ENCODE results near the gene ARPC1A. TPM values are rescaled to one million over a fixed set of nuclear protein-coding genes. Genes with fewer than 3 reads are reported as not detected.
A peak's percentile ranks its signal among the peaks of the same experiment; 100 is the strongest.

ARPC1A gene
- total RNA-seq, 1 donor from 2014 or later = 51.6 TPM

DNA sequence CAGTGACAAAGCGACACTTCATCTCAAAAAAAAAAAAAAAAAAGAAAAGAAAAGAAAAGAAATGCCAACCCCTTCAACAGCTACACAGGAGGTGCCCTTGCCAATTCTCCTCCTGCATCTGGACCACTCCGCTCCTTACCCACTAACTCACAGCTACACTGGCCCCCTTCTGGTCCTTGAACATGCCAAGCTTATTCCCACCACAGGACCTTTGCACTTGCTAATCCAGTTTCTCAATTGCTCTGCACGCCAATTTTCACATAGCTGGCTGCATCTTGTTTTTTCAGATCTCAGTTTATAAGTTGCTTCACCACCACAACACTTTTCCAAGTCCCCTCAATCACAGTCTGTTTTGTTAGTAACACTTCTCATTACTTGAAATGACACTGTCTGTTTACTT is 77.2 kb downstream of the ARPC1A start:
- no peaks in the 10 kb centered on the region for H3K9me3 Mint-ChIP-seq
- ChIA-PET CTCF (no interaction called here), POLR2A (interaction anchor here (0.5 to 1.4 kb wide), 4 partner anchors 9 to 813 kb away, joined by 3 to 12 read pairs (median 4); no protein-coding TSS in a partner anchor)
- no peaks in the 10 kb centered on the region for H3K27me3 Mint-ChIP-seq
- ATAC-seq (ENCODE audit: low read depth) (no peak), DNase-seq (no peak)
- H3K4me3 Mint-ChIP-seq = no peak overlapping the region
- TF ChIP-seq, protein P1, sequence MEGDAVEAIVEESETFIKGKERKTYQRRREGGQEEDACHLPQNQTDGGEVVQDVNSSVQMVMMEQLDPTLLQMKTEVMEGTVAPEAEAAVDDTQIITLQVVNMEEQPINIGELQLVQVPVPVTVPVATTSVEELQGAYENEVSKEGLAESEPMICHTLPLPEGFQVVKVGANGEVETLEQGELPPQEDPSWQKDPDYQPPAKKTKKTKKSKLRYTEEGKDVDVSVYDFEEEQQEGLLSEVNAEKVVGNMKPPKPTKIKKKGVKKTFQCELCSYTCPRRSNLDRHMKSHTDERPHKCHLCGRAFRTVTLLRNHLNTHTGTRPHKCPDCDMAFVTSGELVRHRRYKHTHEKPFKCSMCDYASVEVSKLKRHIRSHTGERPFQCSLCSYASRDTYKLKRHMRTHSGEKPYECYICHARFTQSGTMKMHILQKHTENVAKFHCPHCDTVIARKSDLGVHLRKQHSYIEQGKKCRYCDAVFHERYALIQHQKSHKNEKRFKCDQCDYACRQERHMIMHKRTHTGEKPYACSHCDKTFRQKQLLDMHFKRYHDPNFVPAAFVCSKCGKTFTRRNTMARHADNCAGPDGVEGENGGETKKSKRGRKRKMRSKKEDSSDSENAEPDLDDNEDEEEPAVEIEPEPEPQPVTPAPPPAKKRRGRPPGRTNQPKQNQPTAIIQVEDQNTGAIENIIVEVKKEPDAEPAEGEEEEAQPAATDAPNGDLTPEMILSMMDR (IDR thresholded peaks at IDR 0.05) = no peak
- no peak overlapping the region for H3K27ac Mint-ChIP-seq
- H3K4me1 Mint-ChIP-seq = peaks cover 32% of the 10 kb centered on the region
- intact Hi-C loops (cut with micrococcal nuclease) = loop anchor here (10.0 kb wide), 1 partner anchor 258 kb away; the partner anchor contains the start of gene SMURF1
- H3K36me3 Mint-ChIP-seq (ENCODE audit: low read depth) = peaks cover 63% of the 10 kb centered on the region

DNA sequence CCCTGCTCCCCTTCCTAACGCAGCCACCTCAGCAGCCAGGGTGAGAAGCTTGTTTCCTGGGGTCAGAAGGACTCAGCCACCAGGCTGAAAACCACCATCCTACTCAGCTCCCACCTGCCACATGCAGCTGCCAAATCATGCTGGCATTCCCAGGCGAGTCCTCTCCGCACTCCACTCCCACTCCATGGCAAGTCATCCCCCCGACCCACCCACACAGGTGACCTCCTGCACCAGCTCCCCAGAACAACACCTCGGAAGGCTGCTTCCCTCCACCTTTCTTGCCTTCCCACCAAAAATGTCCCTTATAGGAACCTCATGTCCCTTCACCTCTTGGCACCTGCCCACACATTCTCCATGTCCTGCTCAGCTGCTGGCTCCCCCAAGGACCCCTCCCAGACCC is 78.1 kb downstream of the ARPC1A start:
- intact Hi-C loops (cut with micrococcal nuclease) = loop anchor here (10.0 kb wide), 1 partner anchor 259 kb away; the partner anchor contains the start of gene SMURF1
- Mint-ChIP-seq H3K4me3 (no peak overlapping the region), H3K27me3 (no peaks in the 10 kb centered on the region), H3K9me3 (no peaks in the 10 kb centered on the region), H3K4me1 (peaks cover 36% of the 10 kb centered on the region), H3K27ac (peak overlapping the region; percentile 8), H3K36me3 (ENCODE audit: low read depth) (peaks cover 61% of the 10 kb centered on the region)
- ATAC-seq (ENCODE audit: low read depth) (no peak), DNase-seq (no peak)
- TF ChIP-seq, protein P1 (IDR thresholded peaks at IDR 0.05) = no peak
- ChIA-PET CTCF (no interaction called here), POLR2A (interaction anchor here (0.5 to 1.7 kb wide), 4 partner anchors 11 to 68 kb away, joined by 3 to 6 read pairs (median 4); partner anchors contain the start of gene ARPC1B)

DNA sequence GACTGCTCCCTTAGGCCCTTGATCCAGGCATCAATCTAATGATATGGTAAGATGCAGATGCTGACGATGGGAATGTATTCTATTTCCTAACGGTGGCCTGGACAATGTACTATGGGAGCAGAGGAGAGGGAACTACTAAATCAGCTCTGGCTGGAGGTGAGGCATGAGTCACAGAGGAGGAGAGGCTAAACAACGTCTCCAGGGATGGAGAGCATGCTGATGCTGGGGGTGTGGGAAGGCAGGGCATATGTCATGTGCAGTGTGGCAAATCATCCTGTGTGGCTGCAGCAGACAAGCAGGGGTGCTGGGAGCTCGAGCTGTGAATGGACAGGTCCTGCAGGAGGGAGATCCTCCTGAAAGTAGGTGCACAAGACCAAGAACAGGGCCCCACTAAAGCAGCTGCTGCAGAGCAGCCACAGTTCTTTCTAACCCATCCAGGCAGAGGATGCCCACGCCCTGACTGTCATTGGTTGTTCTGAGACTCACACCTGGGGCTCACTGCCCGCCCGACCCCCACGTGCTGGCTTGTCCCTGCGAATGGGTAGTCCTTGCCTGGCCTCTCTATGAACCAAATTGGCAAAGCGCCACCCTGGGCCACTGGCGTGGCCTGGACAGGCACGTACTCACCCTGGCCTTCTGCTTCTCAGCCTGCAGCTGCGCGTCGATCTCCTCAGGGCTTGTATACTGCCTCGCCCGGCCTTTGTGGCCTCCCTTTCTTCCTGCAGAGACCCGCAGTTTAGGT is 78.7 kb downstream of the ARPC1A start:
- CTCF ChIA-PET = no interaction called here

DNA sequence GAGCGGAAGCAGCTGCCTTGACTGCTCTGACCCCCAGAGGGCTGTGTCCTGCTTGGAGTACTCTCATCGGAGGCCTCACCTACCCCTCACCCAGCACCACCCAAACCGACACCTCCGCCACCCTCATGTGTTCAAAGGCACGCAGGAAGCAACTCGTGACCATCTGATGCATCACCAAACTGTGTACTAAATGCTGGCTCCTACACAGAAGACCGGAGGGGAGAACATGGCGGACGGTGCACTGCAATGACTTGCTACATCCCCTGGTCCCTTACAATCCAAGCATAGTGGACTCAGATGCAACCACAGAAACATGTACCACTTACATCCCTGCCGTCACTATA is 79.3 kb downstream of the ARPC1A start:
- Mint-ChIP-seq H3K9me3 (no peaks in the 10 kb centered on the region), H3K36me3 (ENCODE audit: low read depth) (peaks cover 56% of the 10 kb centered on the region), H3K4me3 (no peak overlapping the region), H3K27ac (no peak overlapping the region), H3K27me3 (no peaks in the 10 kb centered on the region), H3K4me1 (peaks cover 47% of the 10 kb centered on the region)
- ATAC-seq (ENCODE audit: low read depth) (no peak), DNase-seq (no peak)
- intact Hi-C loops (cut with micrococcal nuclease) = loop anchor here (10.0 kb wide), 1 partner anchor 260 kb away; the partner anchor contains the start of gene SMURF1
- TF ChIP-seq, protein P1 (IDR thresholded peaks at IDR 0.05) = no peak
- POLR2A ChIA-PET = interaction anchor here (0.7 to 1.7 kb wide), 3 partner anchors 12 to 33 kb away, joined by 3 to 6 read pairs (median 5); no protein-coding TSS in a partner anchor
- CTCF ChIA-PET = no interaction called here

More for the DNA sequence above, 78.7 kb downstream of the ARPC1A start:
- Mint-ChIP-seq H3K27ac (no peak overlapping the region), H3K36me3 (ENCODE audit: low read depth) (peaks cover 61% of the 10 kb centered on the region), H3K27me3 (no peaks in the 10 kb centered on the region), H3K4me1 (peaks cover 43% of the 10 kb centered on the region), H3K4me3 (no peak overlapping the region), H3K9me3 (no peaks in the 10 kb centered on the region)
- TF ChIP-seq, protein P1 (IDR thresholded peaks at IDR 0.05) = no peak
- no peak for ATAC-seq (ENCODE audit: low read depth)
- intact Hi-C loops (cut with micrococcal nuclease) = loop anchor here (10.0 kb wide), 1 partner anchor 260 kb away; the partner anchor contains the start of gene SMURF1
- POLR2A ChIA-PET = interaction anchor here (0.7 to 1.7 kb wide), 3 partner anchors 11 to 33 kb away, joined by 3 to 6 read pairs (median 6); partner anchors contain the start of gene ARPC1B
- no peak for DNase-seq

DNA sequence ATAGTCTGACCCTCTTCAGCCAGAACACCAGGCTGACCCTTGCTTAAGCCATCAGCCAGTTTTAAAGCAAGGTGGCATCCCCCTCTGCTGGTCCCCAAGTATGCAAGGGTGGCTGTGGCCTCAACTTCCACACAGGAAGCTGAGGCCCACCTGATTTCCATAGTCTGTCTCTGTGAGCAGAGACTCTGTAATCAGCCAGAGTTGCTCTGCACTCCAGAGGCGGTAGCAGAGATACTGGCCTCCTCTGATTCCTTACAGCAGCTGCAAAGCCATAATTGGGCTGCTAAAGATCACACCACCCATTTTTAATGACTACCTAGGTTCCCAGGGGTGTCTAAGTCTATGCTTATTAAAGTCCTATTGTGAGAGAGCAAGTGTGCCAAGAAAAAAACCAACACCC is 80.9 kb downstream of the ARPC1A start:
- TF ChIP-seq, protein P1 (IDR thresholded peaks at IDR 0.05) = no peak
- DNase-seq (no peak), ATAC-seq (ENCODE audit: low read depth) (no peak)
- Mint-ChIP-seq H3K4me3 (peak overlapping the region; percentile 100), H3K27me3 (no peaks in the 10 kb centered on the region), H3K9me3 (no peaks in the 10 kb centered on the region), H3K36me3 (ENCODE audit: low read depth) (peaks cover 53% of the 10 kb centered on the region), H3K4me1 (peaks cover 57% of the 10 kb centered on the region), H3K27ac (peak overlapping the region; percentile 18)
- intact Hi-C loops (cut with micrococcal nuclease) = loop anchor here (10.0 kb wide), 1 partner anchor 262 kb away; the partner anchor contains the start of gene SMURF1
- POLR2A ChIA-PET = interaction anchor here (0.6 to 5.0 kb wide), 7 partner anchors 8 to 1015 kb away, joined by 3 to 189 read pairs (median 10); partner anchors contain the start of gene ARPC1B
- CTCF ChIA-PET = interaction anchor here (1.2 kb wide), 2 partner anchors 41 to 49 kb away, joined by 3 to 7 read pairs; no protein-coding TSS in a partner anchor

Data from activated B cell treated with CpG ODN at 0.5 μM for 24 hours (primary cell).